Thyroid gland (tissue), 4 donors: Measurements from ENCODE around the gene PHACTR1. TPM values are rescaled to one million over a fixed set of nuclear protein-coding genes. Genes with fewer than 3 reads are reported as not detected.

Experiments used
- DNase-seq, 2 donors: peaks; one replicate each; pipeline ENCODE4 v3.0.0-alpha.2; 2019
- H3K27ac ChIP-seq, 3 donors: fragments of 200-600 bp; sonication (generic); 1 replicate in 2 of 3; 2 replicates in 1 of 3; pipeline ENCODE4 v1.5.1; 2016 to 2019; ENCODE audit warnings: mild to moderate bottlenecking in 1 of 3, moderate library complexity in 1 of 3
- H3K27me3 ChIP-seq: fragments of 200-600 bp; sonication (generic); one replicate; pipeline ENCODE4 v1.5.1; 2019
- H3K36me3 ChIP-seq, 2 donors: fragments of 200-600 bp; sonication (generic); one replicate each; pipeline ENCODE4 v1.5.1; 2016 to 2019
- H3K4me1 ChIP-seq, 2 donors: fragments of 200-600 bp; sonication (generic); one replicate each; pipeline ENCODE4 v1.5.1; 2017 to 2019
- H3K4me3 ChIP-seq, 3 donors: fragments of 200-600 bp; sonication (generic); replicated peaks in 1 of 3; 1 replicate in 2 of 3; 2 replicates in 1 of 3; pipeline ENCODE4 v1.5.1; 2016; ENCODE audit warnings: mild to moderate bottlenecking in 1 of 3
- H3K9me3 ChIP-seq: fragments of 200-600 bp; sonication (generic); one replicate; pipeline ENCODE4 v1.5.1; 2017
- POLR2A ChIP-seq, 2 donors: fragments of 450-650 bp; IDR thresholded peaks; one replicate each; pipeline ENCODE4 v1.6.1; 2017; ENCODE audit warnings: antibody characterized with exemption in 2 of 2, mild to moderate bottlenecking in 2 of 2, moderate library complexity in 1 of 2
- WGBS, 2 donors: methylation state at CpG; one replicate each; pipeline ENCODE4 v1.1.5; 2017; 5-methylcytosine and 5-hydroxymethylcytosine counted together
- intact Hi-C: fragments of 100-400 bp; cut with DNase I; formaldehyde crosslinking; loops from one replicate; pipeline ENCODE4 v1.15.1; 2023
- total RNA-seq, 4 donors: library from RNA; depleted of rRNA; stranded (reverse); fragments of >200 nt; gene quantifications; one replicate each; pipeline ENCODE4 v1.2.3, GENCODE V29; 2016
- TF ChIP-seq, protein P1 (sequence below), 6 experiments: fragments of 200-600 bp in 3 of 6; fragments of 450-650 bp in 3 of 6; sonication (generic) in 3 of 6; IDR thresholded peaks; one replicate each; pipeline ENCODE4 v1.5.1; 2016 to 2019; ENCODE audit warnings: antibody characterized with exemption in 6 of 6, mild to moderate bottlenecking in 2 of 6, inconsistent platforms in 1 of 6, moderate library complexity in 1 of 6

Gene PHACTR1
- total RNA-seq, 4 donors from 2014 or later: 2.9 to 8.6 (median 4.4) TPM

DNA sequence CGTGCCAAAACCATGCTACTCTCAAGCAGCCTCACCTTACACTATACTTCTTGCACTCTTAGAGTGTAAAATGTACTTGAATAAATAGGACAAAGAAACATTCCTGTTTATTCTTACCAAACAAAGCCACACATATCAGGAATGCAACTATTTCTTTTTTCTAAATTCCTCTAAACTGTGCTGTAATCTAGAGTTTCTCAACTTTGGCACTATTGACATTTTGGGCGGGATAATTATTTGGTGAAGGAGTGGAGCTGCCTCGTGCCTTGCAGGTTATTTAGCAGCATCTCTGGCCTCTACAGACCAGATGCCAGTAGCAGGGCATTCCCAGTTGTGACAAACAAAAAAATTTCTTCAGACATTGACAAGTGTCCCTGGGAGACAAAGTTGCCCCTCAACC is 86.9 kb downstream of the PHACTR1 start:
- Histone ChIP-seq H3K4me1 (no peaks in the 10 kb centered on the region), H3K4me3 (no peak overlapping the region), H3K27ac (no peak overlapping the region), H3K9me3 (no peaks in the 10 kb centered on the region), H3K36me3 (no peaks in the 10 kb centered on the region), H3K27me3 (no peaks in the 10 kb centered on the region)
- WGBS, 2 donors: 52 to 53% methylated on average over 3 of the region's 3 CpGs
- intact Hi-C loops: no loop called here
- no peak for DNase-seq
- TF ChIP-seq POLR2A (IDR thresholded peaks at IDR 0.05): no peak
- TF ChIP-seq, protein P1, sequence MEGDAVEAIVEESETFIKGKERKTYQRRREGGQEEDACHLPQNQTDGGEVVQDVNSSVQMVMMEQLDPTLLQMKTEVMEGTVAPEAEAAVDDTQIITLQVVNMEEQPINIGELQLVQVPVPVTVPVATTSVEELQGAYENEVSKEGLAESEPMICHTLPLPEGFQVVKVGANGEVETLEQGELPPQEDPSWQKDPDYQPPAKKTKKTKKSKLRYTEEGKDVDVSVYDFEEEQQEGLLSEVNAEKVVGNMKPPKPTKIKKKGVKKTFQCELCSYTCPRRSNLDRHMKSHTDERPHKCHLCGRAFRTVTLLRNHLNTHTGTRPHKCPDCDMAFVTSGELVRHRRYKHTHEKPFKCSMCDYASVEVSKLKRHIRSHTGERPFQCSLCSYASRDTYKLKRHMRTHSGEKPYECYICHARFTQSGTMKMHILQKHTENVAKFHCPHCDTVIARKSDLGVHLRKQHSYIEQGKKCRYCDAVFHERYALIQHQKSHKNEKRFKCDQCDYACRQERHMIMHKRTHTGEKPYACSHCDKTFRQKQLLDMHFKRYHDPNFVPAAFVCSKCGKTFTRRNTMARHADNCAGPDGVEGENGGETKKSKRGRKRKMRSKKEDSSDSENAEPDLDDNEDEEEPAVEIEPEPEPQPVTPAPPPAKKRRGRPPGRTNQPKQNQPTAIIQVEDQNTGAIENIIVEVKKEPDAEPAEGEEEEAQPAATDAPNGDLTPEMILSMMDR (IDR thresholded peaks at IDR 0.05): no peak

DNA sequence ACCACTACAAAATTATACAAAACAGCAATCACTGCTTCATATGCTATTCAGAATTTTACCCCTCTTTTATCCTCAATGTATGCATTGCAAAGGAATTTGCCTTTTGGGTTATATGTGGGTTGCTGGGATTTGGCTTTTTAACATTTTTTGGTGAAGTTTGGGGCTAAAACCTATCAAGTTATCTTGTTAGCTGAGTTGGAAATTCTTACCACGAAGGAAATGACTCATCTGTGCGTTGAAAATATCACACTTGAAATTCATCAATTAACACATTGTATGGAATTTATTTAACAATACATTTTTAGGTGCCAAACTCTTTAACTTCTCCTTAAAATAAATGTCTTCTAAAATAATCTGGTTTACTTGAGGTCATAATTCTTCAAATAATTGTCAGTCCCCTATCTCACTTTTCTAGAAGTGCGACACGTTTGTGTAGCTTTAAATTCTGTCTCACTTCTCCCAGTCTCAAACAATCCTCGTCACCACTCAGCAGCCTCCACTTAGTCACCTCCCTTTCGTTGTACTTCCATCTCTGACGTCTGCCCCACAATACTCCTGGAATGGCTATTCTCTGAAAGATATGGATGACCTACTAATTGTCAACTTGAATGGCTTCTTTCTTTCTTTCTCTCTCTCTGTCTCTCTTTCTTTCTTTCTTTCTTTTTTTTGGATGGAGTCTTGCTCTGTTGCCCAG is 88.5 kb downstream of the PHACTR1 start:
- WGBS, 2 donors: 67 to 69% methylated on average over 7 of the region's 7 CpGs
- Histone ChIP-seq H3K36me3 (no peaks in the 10 kb centered on the region), H3K27ac (no peak overlapping the region), H3K4me1 (no peaks in the 10 kb centered on the region), H3K9me3 (no peaks in the 10 kb centered on the region), H3K4me3 (no peak overlapping the region), H3K27me3 (no peaks in the 10 kb centered on the region)
- DNase-seq: no peak
- TF ChIP-seq, protein P1 (IDR thresholded peaks at IDR 0.05): no peak
- TF ChIP-seq POLR2A (IDR thresholded peaks at IDR 0.05): no peak
- intact Hi-C loops: no loop called here

DNA sequence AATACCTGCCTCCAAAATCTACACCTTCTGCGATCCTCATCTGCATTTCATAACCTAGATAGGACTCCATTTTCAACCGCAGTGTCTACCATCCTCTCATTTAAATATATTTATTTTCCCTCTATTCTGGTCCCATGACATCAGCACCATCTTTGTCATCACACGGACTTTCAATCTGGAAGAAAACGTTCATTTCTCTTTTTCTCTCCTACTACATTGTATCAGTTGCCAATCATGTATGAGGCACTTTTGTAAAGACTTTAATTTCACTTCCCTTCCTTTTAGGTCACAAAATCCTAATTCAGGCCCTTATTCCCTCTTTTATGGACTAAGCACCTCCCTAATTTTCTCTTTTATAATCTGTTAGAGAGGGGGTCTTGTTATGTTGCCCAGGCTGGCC is 89.6 kb downstream of the PHACTR1 start:
- WGBS, 2 donors: 84 to 88% methylated on average over 4 of the region's 4 CpGs
- no peaks in the 10 kb centered on the region for H3K9me3 ChIP-seq
- DNase-seq: no peak
- H3K27ac ChIP-seq: no peak overlapping the region
- no peaks in the 10 kb centered on the region for H3K27me3 ChIP-seq
- no peaks in the 10 kb centered on the region for H3K4me1 ChIP-seq
- H3K36me3 ChIP-seq: no peaks in the 10 kb centered on the region
- intact Hi-C loops: no loop called here
- TF ChIP-seq POLR2A (IDR thresholded peaks at IDR 0.05): no peak
- H3K4me3 ChIP-seq: no peak overlapping the region

DNA sequence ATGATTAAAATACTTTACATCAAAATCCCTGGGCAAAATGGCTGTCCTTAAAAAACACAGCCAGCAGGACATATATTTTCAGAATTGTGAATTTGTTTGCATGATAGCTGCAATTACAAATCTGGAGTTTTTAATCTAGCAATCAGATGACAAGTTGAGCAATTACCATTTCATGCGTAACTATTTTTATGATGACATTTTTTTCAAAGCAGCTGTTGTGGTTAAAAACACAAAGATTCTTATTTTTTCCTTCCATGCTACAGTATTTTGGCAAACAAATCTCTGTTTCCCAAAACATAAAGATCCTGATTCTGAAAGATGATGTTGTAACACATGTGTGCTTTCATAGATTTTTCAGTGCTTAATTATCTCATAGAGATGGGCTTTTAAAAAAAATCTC is 90.2 kb downstream of the PHACTR1 start:
- H3K9me3 ChIP-seq: no peaks in the 10 kb centered on the region
- intact Hi-C loops: no loop called here
- 80 to 92% methylated on average over 1 of the region's 1 CpG for WGBS, 2 donors

DNA sequence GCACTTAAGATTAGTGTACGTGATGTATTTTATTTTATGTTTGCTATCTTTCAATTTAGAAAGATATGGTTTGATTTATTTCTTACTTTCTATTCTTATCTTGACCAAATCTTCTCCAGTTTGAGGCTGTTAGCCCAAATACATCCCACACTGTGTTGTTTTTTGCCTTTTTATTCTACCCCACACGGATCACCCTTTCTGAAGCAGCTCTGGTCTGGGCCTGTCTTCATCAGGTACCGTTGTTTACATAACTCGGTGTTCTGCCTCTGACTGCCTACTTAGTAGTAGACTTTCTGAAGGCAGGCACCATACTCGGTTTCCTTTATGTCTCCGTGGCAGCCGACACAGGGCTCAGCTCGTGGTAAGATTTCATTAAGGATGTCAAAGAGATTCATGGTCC is 95.0 kb downstream of the PHACTR1 start:
- H3K9me3 ChIP-seq: no peaks in the 10 kb centered on the region
- DNase-seq: no peak
- intact Hi-C loops: no loop called here
- H3K36me3 ChIP-seq: no peaks in the 10 kb centered on the region
- WGBS, 2 donors: 81 to 86% methylated on average over 8 of the region's 8 CpGs
- no peaks in the 10 kb centered on the region for H3K27me3 ChIP-seq
- no peak overlapping the region for H3K27ac ChIP-seq
- H3K4me1 ChIP-seq: no peaks in the 10 kb centered on the region
- TF ChIP-seq, protein P1 (IDR thresholded peaks at IDR 0.05): no peak
- no peak for TF ChIP-seq POLR2A (IDR thresholded peaks at IDR 0.05)
- H3K4me3 ChIP-seq: no peak overlapping the region

More for the DNA sequence above, 90.2 kb downstream of the PHACTR1 start:
- TF ChIP-seq, protein P1 (IDR thresholded peaks at IDR 0.05): no peak
- no peak for TF ChIP-seq POLR2A (IDR thresholded peaks at IDR 0.05)
- no peak for DNase-seq
- Histone ChIP-seq H3K4me1 (no peaks in the 10 kb centered on the region), H3K36me3 (no peaks in the 10 kb centered on the region), H3K27me3 (no peaks in the 10 kb centered on the region), H3K27ac (no peak overlapping the region), H3K4me3 (no peak overlapping the region)
